AG09319 (cell line): Measurements from ENCODE around the gene NBEA.

ENCODE experiments used
- DNase-seq: peaks from one replicate; pipeline ENCODE4 v3.0.0-alpha.2; 2010; ENCODE audit warnings: low read depth; ENCODE audit errors: extremely low read depth
- CTCF ChIP-seq: IDR thresholded peaks from 2 replicates; pipeline ENCODE4 v1.5.1; 2011; ENCODE audit warnings: low read depth, mild to moderate bottlenecking, inconsistent platforms, low read length, moderate library complexity

NBEA gene

GRCh38 chr13:35238274-35238673, 296.2 kb downstream of the NBEA start:
- DNase-seq, result no peak
- TF ChIP-seq CTCF, result no peak

- TF ChIP-seq CTCF, result no peak
- no peak for DNase-seq
These were observed 310.6 kb downstream of the NBEA start for GRCh38 chr13:35252536-35253205.

GRCh38 chr13:35255241-35255640, 313.2 kb downstream of the NBEA start:
- TF ChIP-seq CTCF, result no peak
- no peak for DNase-seq

- no peak for DNase-seq
- TF ChIP-seq CTCF, result no peak
These were observed 314.5 kb downstream of the NBEA start for GRCh38 chr13:35256459-35257148.

GRCh38 chr13:35260316-35260715, 318.2 kb downstream of the NBEA start:
- DNase-seq, result no peak
- TF ChIP-seq CTCF, result no peak

- no peak for TF ChIP-seq CTCF
- no peak for DNase-seq
These were observed 324.3 kb downstream of the NBEA start for GRCh38 chr13:35266412-35266811.

- DNase-seq, result no peak
- TF ChIP-seq CTCF, result no peak
These were observed 336.8 kb downstream of the NBEA start for GRCh38 chr13:35278917-35279316.
